Measurements from ENCODE around the gene RHOXF2B.
A peak's percentile ranks its signal among the peaks of the same experiment; 100 is the strongest.
"Not testable (repeated sequence)": the region's sequence is repeated elsewhere in the genome, so short reads cannot be mapped to it uniquely, and the experiment has no call there.

Gene RHOXF2B

GRCh38 chrX:120077590-120077989, at the start of gene RHOXF2B:
RHOXF2B (minus strand) TSS chrX:120077690; CDS start chrX:120077552, 138 bp downstream.
- not testable (repeated sequence) for H3K4me3 ChIP-seq (ENCODE audit: low read length); DNase-seq (ENCODE audit: low read depth)

GRCh38 chrX:120125444-120125843, 48.0 kb upstream of the RHOXF2B start:
- H3K4me3 ChIP-seq (ENCODE audit: low read length), result no peak overlapping the region
- TF ChIP-seq CTCF (IDR thresholded peaks at IDR 0.05; ENCODE audit: insufficient read depth, low read depth, low read length, missing control alignments), result no peak
- no peak for DNase-seq (ENCODE audit: low read depth)

- no peak for DNase-seq (ENCODE audit: low read depth)
- TF ChIP-seq CTCF (IDR thresholded peaks at IDR 0.05; ENCODE audit: insufficient read depth, low read depth, low read length, missing control alignments), result no peak
- no peak overlapping the region for H3K4me3 ChIP-seq (ENCODE audit: low read length)
These were observed 42.7 kb upstream of the RHOXF2B start for GRCh38 chrX:120120223-120120622.

- no peak within 1 kb of the TSS for H3K4me3 ChIP-seq (ENCODE audit: low read length)
- no peak for DNase-seq (ENCODE audit: low read depth)
- no peak for TF ChIP-seq CTCF (IDR thresholded peaks at IDR 0.05; ENCODE audit: insufficient read depth, low read depth, low read length, missing control alignments)
These were observed 38.0 kb upstream of the RHOXF2B start, which contains the start of gene RHOXF1 for GRCh38 chrX:120115438-120115963. RHOXF1 (minus strand) TSS chrX:120115913; CDS start chrX:120115862, 51 bp downstream.

- no peak for TF ChIP-seq CTCF (IDR thresholded peaks at IDR 0.05; ENCODE audit: insufficient read depth, low read depth, low read length, missing control alignments)
- no peak for DNase-seq (ENCODE audit: low read depth)
- H3K4me3 ChIP-seq (ENCODE audit: low read length), result no peak overlapping the region
These were observed 34.1 kb upstream of the RHOXF2B start for GRCh38 chrX:120111611-120112010.

- H3K4me3 ChIP-seq (ENCODE audit: low read length), result no peak overlapping the region
- TF ChIP-seq CTCF (IDR thresholded peaks at IDR 0.05; ENCODE audit: insufficient read depth, low read depth, low read length, missing control alignments), result no peak
- no peak for DNase-seq (ENCODE audit: low read depth)
These were observed 31.9 kb upstream of the RHOXF2B start for GRCh38 chrX:120109378-120109777.

- not testable (repeated sequence) for H3K4me3 ChIP-seq (ENCODE audit: low read length); DNase-seq (ENCODE audit: low read depth)
These were observed 27.2 kb upstream of the RHOXF2B start for GRCh38 chrX:120104707-120105106.

GRCh38 chrX:120101057-120101456, 23.6 kb upstream of the RHOXF2B start:
- not testable (repeated sequence) for DNase-seq (ENCODE audit: low read depth)

GRCh38 chrX:120090208-120090607, 12.7 kb upstream of the RHOXF2B start:
- H3K4me3 ChIP-seq (ENCODE audit: low read length), result no peak overlapping the region
- DNase-seq (ENCODE audit: low read depth), result no peak
- TF ChIP-seq CTCF (IDR thresholded peaks at IDR 0.05; ENCODE audit: insufficient read depth, low read depth, low read length, missing control alignments), result peak; percentile 18

More at GRCh38 chrX:120101057-120101456, 23.6 kb upstream of the RHOXF2B start:
- not testable (repeated sequence) for H3K4me3 ChIP-seq (ENCODE audit: low read length)

Measured in epithelial cell of esophagus (primary cell).